Heart left ventricle (tissue), 16 donors: ENCODE data around the gene ARPC1B. TPM values are rescaled to one million over a fixed set of nuclear protein-coding genes. Genes with fewer than 3 reads are reported as not detected.

Experiments used
- ATAC-seq, 4 donors: fragments of 200-7000 bp; cut with Tn5 transposase; one replicate each; pipeline ENCODE4 v1.9.1; 2020 to 2022; ENCODE audit warnings: moderate library complexity in 4 of 4, mild to moderate bottlenecking in 3 of 4, moderate number of reproducible peaks in 1 of 4
- DNase-seq, 5 donors: peaks; one replicate each; pipeline ENCODE4 v3.0.0-alpha.2; 2020
- H3K27ac ChIP-seq, 12 donors: fragments of 200-600 bp; sonication (generic) in 4 of 12; one replicate each; pipeline versions ENCODE4 v1.5.0 to v1.8.0; 2016 to 2022; ENCODE audit warnings: mild to moderate bottlenecking in 2 of 12
- H3K27me3 ChIP-seq, 9 donors: fragments of 200-600 bp; sonication (generic) in 2 of 9; one replicate each; pipeline versions ENCODE4 v1.5.1 to v1.8.0; 2016 to 2022; ENCODE audit warnings: mild to moderate bottlenecking in 3 of 9
- H3K36me3 ChIP-seq, 9 donors: fragments of 200-600 bp; sonication (generic) in 2 of 9; one replicate each; pipeline versions ENCODE4 v1.5.0 to v1.8.0; 2018 to 2022; ENCODE audit warnings: mild to moderate bottlenecking in 2 of 9
- H3K4me1 ChIP-seq, 12 donors: fragments of 200-600 bp; sonication (generic) in 4 of 12; one replicate each; pipeline versions ENCODE4 v1.5.0 to v1.8.0; 2016 to 2022; ENCODE audit warnings: mild to moderate bottlenecking in 3 of 12
- H3K4me3 ChIP-seq, 12 donors: fragments of 200-600 bp; sonication (generic) in 4 of 12; one replicate each; pipeline versions ENCODE4 v1.5.0 to v1.8.0; 2017 to 2022; ENCODE audit warnings: mild to moderate bottlenecking in 9 of 12, moderate library complexity in 4 of 12
- H3K9me3 ChIP-seq, 12 donors: fragments of 200-600 bp; sonication (generic) in 4 of 12; one replicate each; pipeline versions ENCODE4 v1.5.0 to v1.8.0; 2016 to 2022; ENCODE audit warnings: mild to moderate bottlenecking in 1 of 12
- POLR2A ChIP-seq, 2 donors: fragments of 450-650 bp; IDR thresholded peaks; one replicate each; pipeline ENCODE4 v1.6.1; 2017; ENCODE audit warnings: antibody characterized with exemption in 2 of 2, mild to moderate bottlenecking in 2 of 2, moderate library complexity in 2 of 2
- WGBS, 4 donors: extraction: QIAGEN DNeasy Blood & Tissue Kit in 2 of 4; methylation state at CpG; one replicate each; pipeline versions ENCODE4 v1.1.5 to v1.1.7; 2013 to 2018; 5-methylcytosine and 5-hydroxymethylcytosine counted together
- intact Hi-C, 10 donors: fragments of 100-400 bp; cut with DNase I; formaldehyde crosslinking; loops; one replicate each; pipeline versions ENCODE4 v1.11.1 to v1.14.2; 2022
- polyA plus RNA-seq, 2 donors: library from polyadenylated mRNA; stranded (reverse); fragments of 200-250 nt; gene quantifications; one replicate each; pipeline ENCODE4 v1.2.3, GENCODE V29; 2013
- total RNA-seq, 9 donors: library from RNA; depleted of rRNA in 2 of 9; stranded (reverse); fragments of >200 nt in 2 of 9; fragmentation: NEBNext Ultra II Directional in 3 of 9; extraction: Animal tissue kit (Norgen Biotek cat#: 25700) in 3 of 9; gene quantifications; one replicate each; pipeline versions ENCODE4 v1.1.0 to v1.2.4, GENCODE V29; 2016 to 2023
- TF ChIP-seq, protein P1 (sequence below), 12 donors: fragments of 200-600 bp; sonication (generic) in 4 of 12; IDR thresholded peaks; one replicate each; pipeline versions ENCODE4 v1.5.0 to v1.8.0; 2018 to 2022; ENCODE audit warnings: antibody characterized with exemption in 12 of 12, mild to moderate bottlenecking in 5 of 12
- donor health status: ischemic (EF 13 %, LVEDD 7.1; RV severe dilation, severe dysfunction).
- donor health status: healthy with polysubstance abuse.
- donor health status: DM: no; HTN: yes; CAD: no.
- donor health status: DM: no; HTN: no; CAD: no.
- donor health status: ischemic (EF 25% LVEDD 6.9; RV normal size, moderate dysfunction).
- donor health status: ischemic (EF 25% LVEDD 5.7; RV mildly dilated, moderate dysfunction).
- donor health status: healthy.
- donor health status: DM: yes; HTN: yes; CAD: no.
- donor health status: ischemic (EF 35%, LVEDD 5.7; RV mildly dilated, moderate dysfunction).
- donor health status: nonischemic (EF 11% LVEDD 7.7; RV severe dilation, severe dysfunction).
- donor health status: DM: yes; HTN: yes; CAD: no.
- donor health status: PGD.
- donor health status: ischemic (EF 29% LVEDD 5.4; RV normal size, mild dysfunction).
- donor health status: nonischemic (EF 23%, LVEDD 6.1; RV moderate dilation, normal function).

ARPC1B gene
- total and polyA plus RNA-seq, 11 donors = 17.2 to 142 (median 37.1) TPM

DNA sequence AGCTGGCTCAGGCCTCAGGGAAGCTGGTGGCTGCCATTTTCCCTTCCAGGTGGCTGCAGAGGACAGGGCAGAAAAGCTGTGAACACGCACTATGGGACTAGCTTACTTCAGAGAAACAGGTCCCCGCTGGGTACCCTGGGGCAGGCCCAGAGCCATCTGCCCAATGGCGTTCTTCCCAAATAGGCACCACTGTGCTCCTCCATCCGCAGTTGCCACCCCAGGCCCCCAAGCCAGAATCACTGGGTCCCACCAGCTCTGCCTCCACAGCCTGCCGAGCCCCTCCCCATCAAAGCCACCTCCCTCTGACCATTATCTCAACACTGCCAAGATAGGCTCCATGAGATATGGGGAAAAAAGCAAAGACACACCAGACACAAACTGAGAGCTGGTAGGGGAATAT, 45.7 kb downstream of the ARPC1B start:
- 80 to 92% (median 89%) methylated on average over 5 of the region's 5 CpGs for WGBS, 4 donors

DNA sequence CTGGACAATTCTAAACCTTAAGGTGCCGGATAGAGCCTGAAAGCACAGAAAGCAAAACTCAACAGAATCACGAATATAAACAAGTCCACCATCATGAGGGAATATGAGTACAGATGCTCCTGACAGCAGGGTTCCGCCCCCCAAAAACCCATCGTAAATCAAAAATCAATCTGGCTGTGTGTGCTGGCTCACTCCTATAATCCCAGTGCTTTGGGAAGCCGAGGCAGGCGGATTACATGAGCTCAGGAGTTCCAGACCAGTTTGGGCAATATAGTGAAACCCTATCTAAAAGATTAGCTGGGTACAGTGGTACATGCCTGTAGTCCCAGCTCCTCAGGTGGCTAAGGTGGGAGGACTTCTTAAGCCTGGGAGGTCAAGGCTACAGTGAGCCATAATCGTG, 46.5 kb downstream of the ARPC1B start:
- H3K27me3 ChIP-seq = no peaks in the 10 kb centered on the region
- no peak overlapping the region for H3K27ac ChIP-seq
- 87 to 94% (median 90%) methylated on average over 7 of the region's 7 CpGs for WGBS, 4 donors
- no peak overlapping the region for H3K4me3 ChIP-seq
- TF ChIP-seq, protein P1, sequence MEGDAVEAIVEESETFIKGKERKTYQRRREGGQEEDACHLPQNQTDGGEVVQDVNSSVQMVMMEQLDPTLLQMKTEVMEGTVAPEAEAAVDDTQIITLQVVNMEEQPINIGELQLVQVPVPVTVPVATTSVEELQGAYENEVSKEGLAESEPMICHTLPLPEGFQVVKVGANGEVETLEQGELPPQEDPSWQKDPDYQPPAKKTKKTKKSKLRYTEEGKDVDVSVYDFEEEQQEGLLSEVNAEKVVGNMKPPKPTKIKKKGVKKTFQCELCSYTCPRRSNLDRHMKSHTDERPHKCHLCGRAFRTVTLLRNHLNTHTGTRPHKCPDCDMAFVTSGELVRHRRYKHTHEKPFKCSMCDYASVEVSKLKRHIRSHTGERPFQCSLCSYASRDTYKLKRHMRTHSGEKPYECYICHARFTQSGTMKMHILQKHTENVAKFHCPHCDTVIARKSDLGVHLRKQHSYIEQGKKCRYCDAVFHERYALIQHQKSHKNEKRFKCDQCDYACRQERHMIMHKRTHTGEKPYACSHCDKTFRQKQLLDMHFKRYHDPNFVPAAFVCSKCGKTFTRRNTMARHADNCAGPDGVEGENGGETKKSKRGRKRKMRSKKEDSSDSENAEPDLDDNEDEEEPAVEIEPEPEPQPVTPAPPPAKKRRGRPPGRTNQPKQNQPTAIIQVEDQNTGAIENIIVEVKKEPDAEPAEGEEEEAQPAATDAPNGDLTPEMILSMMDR (IDR thresholded peaks at IDR 0.05) = no peak
- TF ChIP-seq POLR2A (IDR thresholded peaks at IDR 0.05) = no peak
- DNase-seq (no peak), ATAC-seq (no peak)
- peaks cover 2 to 97% (median 89%) of the 10 kb centered on the region in 9 donors for H3K36me3 ChIP-seq
- no peaks in the 10 kb centered on the region for H3K4me1 ChIP-seq
- intact Hi-C loops = no loop called here
- H3K9me3 ChIP-seq = no peaks in the 10 kb centered on the region

More for the DNA sequence above, 45.7 kb downstream of the ARPC1B start:
- H3K4me1 ChIP-seq = no peaks in the 10 kb centered on the region
- intact Hi-C loops = no loop called here
- peak in 1 of 5 donors; percentile 38 for DNase-seq
- TF ChIP-seq, protein P1 (IDR thresholded peaks at IDR 0.05) = no peak
- no peak for TF ChIP-seq POLR2A (IDR thresholded peaks at IDR 0.05)
- no peak overlapping the region for H3K4me3 ChIP-seq
- H3K27me3 ChIP-seq = no peaks in the 10 kb centered on the region
- H3K27ac ChIP-seq = no peak overlapping the region
- peaks cover 2 to 99% (median 90%) of the 10 kb centered on the region in 9 donors for H3K36me3 ChIP-seq
- ATAC-seq = no peak
- H3K9me3 ChIP-seq = no peaks in the 10 kb centered on the region

GRCh38 chr7:99422186-99422585, 47.7 kb downstream of the ARPC1B start:
- Histone ChIP-seq H3K4me1 (no peaks in the 10 kb centered on the region), H3K36me3 (peaks cover 2 to 85% (median 77%) of the 10 kb centered on the region in 9 donors), H3K9me3 (no peaks in the 10 kb centered on the region), H3K27ac (no peak overlapping the region), H3K4me3 (no peak overlapping the region), H3K27me3 (no peaks in the 10 kb centered on the region)
- DNase-seq (peak in 1 of 5 donors; percentile 17), ATAC-seq (no peak)
- TF ChIP-seq, protein P1 (IDR thresholded peaks at IDR 0.05) = no peak
- TF ChIP-seq POLR2A (IDR thresholded peaks at IDR 0.05) = no peak
- intact Hi-C loops = no loop called here
- WGBS, 4 donors = 88 to 94% (median 90%) methylated on average over 11 of the region's 11 CpGs

GRCh38 chr7:99422625-99423024, 48.1 kb downstream of the ARPC1B start:
- Histone ChIP-seq H3K27ac (no peak overlapping the region), H3K4me1 (no peaks in the 10 kb centered on the region), H3K9me3 (no peaks in the 10 kb centered on the region), H3K4me3 (no peak overlapping the region), H3K36me3 (peaks cover 2 to 81% (median 73%) of the 10 kb centered on the region in 9 donors), H3K27me3 (no peaks in the 10 kb centered on the region)
- ATAC-seq (no peak), DNase-seq (peak in 1 of 5 donors; percentile 33)
- TF ChIP-seq, protein P1 (IDR thresholded peaks at IDR 0.05) = no peak
- TF ChIP-seq POLR2A (IDR thresholded peaks at IDR 0.05) = no peak
- intact Hi-C loops = no loop called here
- 74 to 88% (median 79%) methylated on average over 5 of the region's 5 CpGs for WGBS, 4 donors
